ENCODE results near the gene APOC4. TPM values are rescaled to one million over a fixed set of nuclear protein-coding genes. Genes with fewer than 3 reads are reported as not detected.

APOC4 gene
- total RNA-seq, 1 experiment from 2014 or later, result 0.20 TPM

- Histone ChIP-seq H3K4me3 (no peak overlapping the region), H3K36me3 (no peaks in the 10 kb centered on the region), H3K9me3 (replicated peaks) (no peaks in the 10 kb centered on the region), H3K27ac (no peak overlapping the region), H3K27me3 (no peaks in the 10 kb centered on the region), H3K4me1 (no peaks in the 10 kb centered on the region)
- DNase-seq, result no peak
Measured at GRCh38 chr19:44943801-44944249, 1.8 kb downstream of the APOC4 start.

GRCh38 chr19:44947041-44947581 is 5.1 kb downstream of the APOC4 start:
- no peaks in the 10 kb centered on the region for H3K9me3 ChIP-seq (replicated peaks)
- no peak overlapping the region for H3K4me3 ChIP-seq
- H3K27me3 ChIP-seq, result no peaks in the 10 kb centered on the region
- no peak for DNase-seq
- no peaks in the 10 kb centered on the region for H3K36me3 ChIP-seq
- no peak overlapping the region for H3K27ac ChIP-seq
- H3K4me1 ChIP-seq, result no peaks in the 10 kb centered on the region

GRCh38 chr19:44948237-44948636 is 6.2 kb downstream of the APOC4 start:
- Histone ChIP-seq H3K4me3 (no peak overlapping the region), H3K4me1 (no peaks in the 10 kb centered on the region), H3K36me3 (no peaks in the 10 kb centered on the region), H3K9me3 (replicated peaks) (no peaks in the 10 kb centered on the region), H3K27ac (no peak overlapping the region), H3K27me3 (no peaks in the 10 kb centered on the region)
- peak; percentile 15 to 28 for DNase-seq

- no peak for DNase-seq
- Histone ChIP-seq H3K27ac (no peak overlapping the region), H3K9me3 (replicated peaks) (no peaks in the 10 kb centered on the region), H3K36me3 (no peaks in the 10 kb centered on the region), H3K4me1 (no peaks in the 10 kb centered on the region), H3K27me3 (no peaks in the 10 kb centered on the region), H3K4me3 (no peak overlapping the region)
Measured at GRCh38 chr19:44948763-44949374, 6.8 kb downstream of the APOC4 start.

- DNase-seq, result no peak
- H3K27me3 ChIP-seq, result no peaks in the 10 kb centered on the region
- H3K4me3 ChIP-seq, result no peak overlapping the region
- no peaks in the 10 kb centered on the region for H3K9me3 ChIP-seq (replicated peaks)
- no peaks in the 10 kb centered on the region for H3K4me1 ChIP-seq
- H3K36me3 ChIP-seq, result no peaks in the 10 kb centered on the region
- H3K27ac ChIP-seq, result no peak overlapping the region
Measured at GRCh38 chr19:44949550-44949949, 7.5 kb downstream of the APOC4 start.

- Histone ChIP-seq H3K9me3 (replicated peaks) (no peaks in the 10 kb centered on the region), H3K4me1 (peaks cover 5% of the 10 kb centered on the region; the same call in 1 of the 2 replicates), H3K27ac (no peak overlapping the region), H3K27me3 (no peaks in the 10 kb centered on the region), H3K4me3 (no peak overlapping the region), H3K36me3 (no peaks in the 10 kb centered on the region)
- peak; percentile 77 to 90 for DNase-seq
Measured at GRCh38 chr19:44951179-44952159, 9.4 kb downstream of the APOC4 start.

GRCh38 chr19:44954278-44954648 is 12.2 kb downstream of the APOC4 start:
- Histone ChIP-seq H3K4me1 (peaks cover 5% of the 10 kb centered on the region; the same call in 1 of the 2 replicates), H3K27me3 (no peaks in the 10 kb centered on the region), H3K4me3 (peak overlapping the region; percentile 96), H3K27ac (peak overlapping the region; percentile 91), H3K36me3 (no peaks in the 10 kb centered on the region), H3K9me3 (replicated peaks) (no peaks in the 10 kb centered on the region)
- DNase-seq, result no peak

- Histone ChIP-seq H3K36me3 (no peaks in the 10 kb centered on the region), H3K4me1 (peaks cover 5% of the 10 kb centered on the region; the same call in 1 of the 2 replicates), H3K27me3 (no peaks in the 10 kb centered on the region), H3K4me3 (peak within 1 kb of the TSS; percentile 96), H3K27ac (peak within 1 kb of the TSS; percentile 91), H3K9me3 (replicated peaks) (no peaks in the 10 kb centered on the region)
- peak; percentile 97 to 98 for DNase-seq
Measured at GRCh38 chr19:44954649-44955504, 12.8 kb downstream of the APOC4 start, which contains the start of gene CLPTM1. CLPTM1 (plus strand) TSS chr19:44955380; CDS start chr19:44955396, 16 bp downstream.

GRCh38 chr19:44955505-44956439 is 13.7 kb downstream of the APOC4 start:
- Histone ChIP-seq H3K4me1 (peaks cover 5% of the 10 kb centered on the region; the same call in 1 of the 2 replicates), H3K4me3 (peak overlapping the region; percentile 96), H3K36me3 (no peaks in the 10 kb centered on the region), H3K27ac (peak overlapping the region; percentile 91), H3K27me3 (no peaks in the 10 kb centered on the region), H3K9me3 (replicated peaks) (no peaks in the 10 kb centered on the region)
- no peak for DNase-seq

- H3K4me1 ChIP-seq, result peaks cover 5% of the 10 kb centered on the region; the same call in 1 of the 2 replicates
- H3K27ac ChIP-seq, result no peak overlapping the region
- no peaks in the 10 kb centered on the region for H3K9me3 ChIP-seq (replicated peaks)
- H3K36me3 ChIP-seq, result peaks cover 3% of the 10 kb centered on the region
- H3K27me3 ChIP-seq, result no peaks in the 10 kb centered on the region
- no peak for DNase-seq
- no peak overlapping the region for H3K4me3 ChIP-seq
Measured at GRCh38 chr19:44957526-44957925, 15.5 kb downstream of the APOC4 start.

- H3K4me3 ChIP-seq, result no peak overlapping the region
- H3K27ac ChIP-seq, result no peak overlapping the region
- H3K27me3 ChIP-seq, result no peaks in the 10 kb centered on the region
- peaks cover 5% of the 10 kb centered on the region; the same call in 1 of the 2 replicates for H3K4me1 ChIP-seq
- no peak for DNase-seq
- no peaks in the 10 kb centered on the region for H3K9me3 ChIP-seq (replicated peaks)
- peaks cover 4% of the 10 kb centered on the region for H3K36me3 ChIP-seq
Measured at GRCh38 chr19:44958090-44958489, 16.1 kb downstream of the APOC4 start.

GRCh38 chr19:44959691-44960090 is 17.7 kb downstream of the APOC4 start:
- no peak for DNase-seq
- H3K9me3 ChIP-seq (replicated peaks), result no peaks in the 10 kb centered on the region
- peaks cover 12% of the 10 kb centered on the region for H3K36me3 ChIP-seq
- peaks cover 5% of the 10 kb centered on the region; the same call in 1 of the 2 replicates for H3K4me1 ChIP-seq
- no peak overlapping the region for H3K4me3 ChIP-seq
- no peak overlapping the region for H3K27ac ChIP-seq
- no peaks in the 10 kb centered on the region for H3K27me3 ChIP-seq

Data from SJCRH30 (cell line).